ENCODE data around the gene HLA-DOA. TPM values are rescaled to one million over a fixed set of nuclear protein-coding genes. Genes with fewer than 3 reads are reported as not detected.

The HLA-DOA gene
- total RNA-seq, 1 donor from 2014 or later: not detected

DNA sequence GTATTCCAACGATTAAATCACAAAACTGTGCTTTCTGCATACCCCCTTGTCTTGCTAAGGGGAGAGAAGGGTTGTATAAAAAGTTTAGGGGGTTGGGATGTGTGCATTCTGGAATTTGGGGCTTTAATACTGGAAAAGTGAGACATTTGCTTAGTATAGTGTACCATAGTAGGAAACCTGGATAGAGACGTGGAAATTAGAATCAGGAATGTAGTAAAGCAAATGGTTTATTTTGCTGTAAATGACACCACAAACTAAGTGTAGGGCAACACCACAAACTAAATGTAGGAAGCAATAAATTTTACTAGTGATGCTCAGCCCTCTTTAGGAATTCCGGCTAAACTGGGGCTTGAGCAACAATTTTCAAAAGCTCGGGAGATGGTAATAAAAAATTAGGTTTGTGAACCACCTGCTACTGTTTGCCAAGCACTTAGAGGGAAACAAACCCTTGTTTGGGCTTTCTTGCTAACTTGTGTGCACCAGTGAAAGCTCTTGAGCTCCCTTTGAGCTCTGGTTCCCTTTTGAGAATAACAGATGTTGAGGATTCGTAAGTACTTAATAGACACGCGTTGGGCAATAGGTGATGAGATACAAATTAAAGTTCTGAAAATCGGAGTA lies 27.2 kb downstream of the HLA-DOA start:
- Histone ChIP-seq H3K4me3 (ENCODE audit: low read depth, low read length) (no peak overlapping the region), H3K27me3 (ENCODE audit: control insufficient read depth, insufficient read depth, low read length) (no peaks in the 10 kb centered on the region), H3K36me3 (ENCODE audit: control insufficient read depth, insufficient read depth, low read length) (peaks cover 26% of the 10 kb centered on the region)
- peak; percentile 32 for DNase-seq (ENCODE audit: low read depth)
- no peak for TF ChIP-seq CTCF (IDR thresholded peaks at IDR 0.05; ENCODE audit: insufficient read depth, low read length, severe bottlenecking)
- FAIRE-seq: no peak

- TF ChIP-seq CTCF (IDR thresholded peaks at IDR 0.05; ENCODE audit: insufficient read depth, low read length, severe bottlenecking): no peak
- FAIRE-seq (no peak), DNase-seq (ENCODE audit: low read depth) (no peak)
- Histone ChIP-seq H3K27me3 (ENCODE audit: control insufficient read depth, insufficient read depth, low read length) (no peaks in the 10 kb centered on the region), H3K36me3 (ENCODE audit: control insufficient read depth, insufficient read depth, low read length) (peaks cover 38% of the 10 kb centered on the region), H3K4me3 (ENCODE audit: low read depth, low read length) (no peak overlapping the region)
These were observed 28.8 kb downstream of the HLA-DOA start for GRCh38 chr6:32980488-32981038.

DNA sequence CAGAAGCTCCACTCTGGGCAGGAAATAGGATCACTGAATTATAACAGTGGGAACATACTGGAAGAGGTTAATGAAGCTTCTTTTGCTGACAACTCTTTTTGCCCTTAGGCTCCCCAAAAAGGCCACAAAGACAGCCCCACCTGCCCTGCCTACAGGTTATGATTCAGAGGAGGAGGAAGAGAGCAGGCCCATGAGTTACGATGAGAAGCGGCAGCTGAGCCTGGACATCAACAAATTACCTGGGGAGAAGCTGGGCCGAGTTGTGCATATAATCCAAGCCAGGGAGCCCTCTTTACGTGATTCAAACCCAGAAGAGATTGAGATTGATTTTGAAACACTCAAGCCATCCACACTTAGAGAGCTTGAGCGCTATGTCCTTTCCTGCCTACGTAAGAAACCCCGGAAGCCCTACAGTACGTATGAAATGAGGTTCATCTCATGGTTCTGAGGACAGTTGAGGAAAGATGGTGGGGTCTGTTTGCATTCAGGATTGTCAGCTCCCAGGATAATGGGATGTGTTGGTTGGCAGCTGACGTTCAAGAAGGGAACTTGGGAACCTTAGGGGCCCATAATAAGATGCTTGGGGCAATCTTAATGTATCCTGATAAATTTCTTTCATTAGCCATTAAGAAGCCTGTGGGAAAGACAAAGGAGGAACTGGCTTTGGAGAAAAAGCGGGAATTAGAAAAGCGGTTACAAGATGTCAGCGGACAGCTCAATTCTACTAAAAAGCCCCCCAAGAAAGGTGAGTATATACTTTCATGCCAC lies 29.5 kb downstream of the HLA-DOA start:
- no peak for TF ChIP-seq CTCF (IDR thresholded peaks at IDR 0.05; ENCODE audit: insufficient read depth, low read length, severe bottlenecking)
- peaks cover 41% of the 10 kb centered on the region for H3K36me3 ChIP-seq (ENCODE audit: control insufficient read depth, insufficient read depth, low read length)
- H3K27me3 ChIP-seq (ENCODE audit: control insufficient read depth, insufficient read depth, low read length): no peaks in the 10 kb centered on the region
- H3K4me3 ChIP-seq (ENCODE audit: low read depth, low read length): no peak overlapping the region
- DNase-seq (ENCODE audit: low read depth): no peak
- no peak for FAIRE-seq

DNA sequence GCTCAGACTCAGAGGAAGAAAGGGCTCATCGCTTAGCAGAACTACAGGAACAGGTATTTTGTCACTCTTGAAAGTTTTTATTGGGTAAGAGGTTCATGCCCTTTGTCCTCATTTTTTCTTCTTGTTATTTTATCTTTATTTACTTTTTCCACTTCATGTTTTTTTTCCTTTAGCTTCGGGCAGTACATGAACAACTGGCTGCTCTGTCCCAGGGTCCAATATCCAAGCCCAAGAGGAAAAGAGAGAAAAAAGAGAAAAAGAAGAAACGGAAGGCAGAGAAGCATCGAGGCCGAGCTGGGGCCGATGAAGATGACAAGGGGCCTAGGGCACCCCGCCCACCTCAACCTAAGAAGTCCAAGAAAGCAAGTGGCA lies 31.5 kb downstream of the HLA-DOA start:
- Histone ChIP-seq H3K4me3 (ENCODE audit: low read depth, low read length) (no peak overlapping the region), H3K27me3 (ENCODE audit: control insufficient read depth, insufficient read depth, low read length) (no peaks in the 10 kb centered on the region), H3K36me3 (ENCODE audit: control insufficient read depth, insufficient read depth, low read length) (peaks cover 54% of the 10 kb centered on the region)
- no peak for FAIRE-seq
- DNase-seq (ENCODE audit: low read depth): no peak
- TF ChIP-seq CTCF (IDR thresholded peaks at IDR 0.05; ENCODE audit: insufficient read depth, low read length, severe bottlenecking): no peak

GRCh38 chr6:32977272-32977952 lies 32.0 kb downstream of the HLA-DOA start:
- peaks cover 60% of the 10 kb centered on the region for H3K36me3 ChIP-seq (ENCODE audit: control insufficient read depth, insufficient read depth, low read length)
- FAIRE-seq (no peak), DNase-seq (ENCODE audit: low read depth) (no peak)
- no peaks in the 10 kb centered on the region for H3K27me3 ChIP-seq (ENCODE audit: control insufficient read depth, insufficient read depth, low read length)
- no peak for TF ChIP-seq CTCF (IDR thresholded peaks at IDR 0.05; ENCODE audit: insufficient read depth, low read length, severe bottlenecking)
- no peak overlapping the region for H3K4me3 ChIP-seq (ENCODE audit: low read depth, low read length)

All from bronchial epithelial cell (primary cell).